ENCODE results near the gene SAMD11. TPM values are rescaled to one million over a fixed set of nuclear protein-coding genes. Genes with fewer than 3 reads are reported as not detected.
A peak's percentile ranks its signal among the peaks of the same experiment; 100 is the strongest.

The SAMD11 gene
- total and polyA plus RNA-seq, 2 of the 13 experiments (the other 11 are each of a cell fraction or from before 2014, with no cell fraction given): 0.11 TPM; not detected in 1

GRCh38 chr1:981955-982558 is 58.3 kb downstream of the SAMD11 start, which contains the start of gene PERM1:
Gene PERM1 (minus strand): TSS chr1:982093. CDS start chr1:981029, 1,064 bp downstream.
- DNase-seq (ENCODE audit: low spot score) (no peak), FAIRE-seq (no peak), ATAC-seq (no peak)
- ChIA-PET CTCF (ENCODE audit: low intra/inter-chr PET ratio, low total read pairs) (no interaction called here), POLR2A (interaction anchor here (1.0 to 1.9 kb wide), 3 partner anchors 15 to 20 kb away, joined by 3 to 4 read pairs (median 3); partner anchors contain the start of genes HES4 and PLEKHN1)
- no peaks in the 10 kb centered on the region for H3K36me3 ChIP-seq (replicated peaks in 1 of 2; ENCODE audit: control insufficient read depth in 1 of 2, insufficient read depth in 2 of 2, low read length in 2 of 2)
- H3K27me3 ChIP-seq (ENCODE audit: control insufficient read depth in 1 of 2, insufficient read depth in 2 of 2, low read length in 2 of 2): peaks cover 22 to 60% of the 10 kb centered on the region in 2 experiments
- H3K9me3 ChIP-seq (ENCODE audit: low read length): no peaks in the 10 kb centered on the region
- WGBS (ENCODE audit: low lambda C conversion rate): 0% methylated on average over 4 of the region's 28 CpGs
- H3K4me1 ChIP-seq (ENCODE audit: insufficient read depth, low read length): peaks cover 45% of the 10 kb centered on the region
- H3K4me3 ChIP-seq (replicated peaks in 1 of 3; ENCODE audit: insufficient read depth in 1 of 3, low read depth in 2 of 3, low read length in 3 of 3): peak within 1 kb of the TSS in 2 of 3 experiments; percentile 3 to 70; a peak in 2 of 6 replicates
- peak within 1 kb of the TSS; percentile 74 for H3K4me2 ChIP-seq (ENCODE audit: low read depth, low read length)
- no peaks in the 10 kb centered on the region for H4K20me1 ChIP-seq (ENCODE audit: insufficient read depth, low read length)
- H2AFZ ChIP-seq (ENCODE audit: low read length): no peak within 1 kb of the TSS
- H3K27ac ChIP-seq (ENCODE audit: extremely low read length, insufficient read depth, low read length): no peak within 1 kb of the TSS
- H3K79me2 ChIP-seq (ENCODE audit: insufficient read depth, low read length): no peaks in the 10 kb centered on the region
- intact Hi-C loops (cut with micrococcal nuclease; ENCODE audit: unreplicated experiment) (no loop called here), in situ Hi-C loops (cut with HindIII; ENCODE audit: extremely low pct_ligation_motif_present, low pct_unique_long_range_greater_than_20kb) (no loop called here)
- BruUV-seq (replicated peaks): no TSS peak
- H3K9ac ChIP-seq (ENCODE audit: insufficient read depth, low read depth, low read length): peak within 1 kb of the TSS; percentile 15; the same call in 1 of the 2 replicates
- TF ChIP-seq NRL (CRISPR knock-in tag; IDR thresholded peaks at IDR 0.05; ENCODE audit: borderline replicate concordance) (peak; percentile 50; the same call in 1 of the 2 replicates), ZNF30 (CRISPR knock-in tag; IDR thresholded peaks at IDR 0.05) (0 out of 2 replicates have a peak, but pooled peaks have one; percentile 36), ZNF468 (CRISPR knock-in tag; IDR thresholded peaks at IDR 0.05) (0 out of 2 replicates have a peak, but pooled peaks have one; percentile 6), SCMH1 (CRISPR knock-in tag; IDR thresholded peaks at IDR 0.05; ENCODE audit: borderline replicate concordance) (no peak), ZNF672 (CRISPR knock-in tag; IDR thresholded peaks at IDR 0.05) (no peak), WIZ (CRISPR knock-in tag; IDR thresholded peaks at IDR 0.05) (no peak), RBM22 (optimal IDR thresholded peaks at IDR 0.05; ENCODE audit: low read length) (no peak), ZNF792 (CRISPR knock-in tag; IDR thresholded peaks at IDR 0.05) (no peak), SRY (CRISPR knock-in tag; IDR thresholded peaks at IDR 0.05) (no peak), BCL6 (CRISPR knock-in tag; IDR thresholded peaks at IDR 0.05) (no peak), NR2F6 (IDR thresholded peaks at IDR 0.05) (no peak), NR2F6 (CRISPR knock-in tag; IDR thresholded peaks at IDR 0.05) (peak; percentile 31; the same call in 1 of the 2 replicates), KAT2B (IDR thresholded peaks at IDR 0.05; ENCODE audit: borderline replicate concordance, low read depth, low read length) (no peak), HNF4A (CRISPR knock-in tag; IDR thresholded peaks at IDR 0.05) (no peak), SKI (IDR thresholded peaks at IDR 0.05; ENCODE audit: partially characterized antibody) (no peak), SNAPC5 (CRISPR knock-in tag; IDR thresholded peaks at IDR 0.05; ENCODE audit: borderline replicate concordance) (no peak), MLLT10 (CRISPR knock-in tag; IDR thresholded peaks at IDR 0.05) (no peak), TAF15 (IDR thresholded peaks at IDR 0.05; ENCODE audit: low read depth, low read length, poor library complexity, severe bottlenecking) (no peak)
- TF ChIP-seq, protein P1, sequence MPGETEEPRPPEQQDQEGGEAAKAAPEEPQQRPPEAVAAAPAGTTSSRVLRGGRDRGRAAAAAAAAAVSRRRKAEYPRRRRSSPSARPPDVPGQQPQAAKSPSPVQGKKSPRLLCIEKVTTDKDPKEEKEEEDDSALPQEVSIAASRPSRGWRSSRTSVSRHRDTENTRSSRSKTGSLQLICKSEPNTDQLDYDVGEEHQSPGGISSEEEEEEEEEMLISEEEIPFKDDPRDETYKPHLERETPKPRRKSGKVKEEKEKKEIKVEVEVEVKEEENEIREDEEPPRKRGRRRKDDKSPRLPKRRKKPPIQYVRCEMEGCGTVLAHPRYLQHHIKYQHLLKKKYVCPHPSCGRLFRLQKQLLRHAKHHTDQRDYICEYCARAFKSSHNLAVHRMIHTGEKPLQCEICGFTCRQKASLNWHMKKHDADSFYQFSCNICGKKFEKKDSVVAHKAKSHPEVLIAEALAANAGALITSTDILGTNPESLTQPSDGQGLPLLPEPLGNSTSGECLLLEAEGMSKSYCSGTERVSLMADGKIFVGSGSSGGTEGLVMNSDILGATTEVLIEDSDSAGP (CRISPR knock-in tag; IDR thresholded peaks at IDR 0.05; ENCODE audit: borderline replicate concordance): no peak
- TF ChIP-seq, protein P2, sequence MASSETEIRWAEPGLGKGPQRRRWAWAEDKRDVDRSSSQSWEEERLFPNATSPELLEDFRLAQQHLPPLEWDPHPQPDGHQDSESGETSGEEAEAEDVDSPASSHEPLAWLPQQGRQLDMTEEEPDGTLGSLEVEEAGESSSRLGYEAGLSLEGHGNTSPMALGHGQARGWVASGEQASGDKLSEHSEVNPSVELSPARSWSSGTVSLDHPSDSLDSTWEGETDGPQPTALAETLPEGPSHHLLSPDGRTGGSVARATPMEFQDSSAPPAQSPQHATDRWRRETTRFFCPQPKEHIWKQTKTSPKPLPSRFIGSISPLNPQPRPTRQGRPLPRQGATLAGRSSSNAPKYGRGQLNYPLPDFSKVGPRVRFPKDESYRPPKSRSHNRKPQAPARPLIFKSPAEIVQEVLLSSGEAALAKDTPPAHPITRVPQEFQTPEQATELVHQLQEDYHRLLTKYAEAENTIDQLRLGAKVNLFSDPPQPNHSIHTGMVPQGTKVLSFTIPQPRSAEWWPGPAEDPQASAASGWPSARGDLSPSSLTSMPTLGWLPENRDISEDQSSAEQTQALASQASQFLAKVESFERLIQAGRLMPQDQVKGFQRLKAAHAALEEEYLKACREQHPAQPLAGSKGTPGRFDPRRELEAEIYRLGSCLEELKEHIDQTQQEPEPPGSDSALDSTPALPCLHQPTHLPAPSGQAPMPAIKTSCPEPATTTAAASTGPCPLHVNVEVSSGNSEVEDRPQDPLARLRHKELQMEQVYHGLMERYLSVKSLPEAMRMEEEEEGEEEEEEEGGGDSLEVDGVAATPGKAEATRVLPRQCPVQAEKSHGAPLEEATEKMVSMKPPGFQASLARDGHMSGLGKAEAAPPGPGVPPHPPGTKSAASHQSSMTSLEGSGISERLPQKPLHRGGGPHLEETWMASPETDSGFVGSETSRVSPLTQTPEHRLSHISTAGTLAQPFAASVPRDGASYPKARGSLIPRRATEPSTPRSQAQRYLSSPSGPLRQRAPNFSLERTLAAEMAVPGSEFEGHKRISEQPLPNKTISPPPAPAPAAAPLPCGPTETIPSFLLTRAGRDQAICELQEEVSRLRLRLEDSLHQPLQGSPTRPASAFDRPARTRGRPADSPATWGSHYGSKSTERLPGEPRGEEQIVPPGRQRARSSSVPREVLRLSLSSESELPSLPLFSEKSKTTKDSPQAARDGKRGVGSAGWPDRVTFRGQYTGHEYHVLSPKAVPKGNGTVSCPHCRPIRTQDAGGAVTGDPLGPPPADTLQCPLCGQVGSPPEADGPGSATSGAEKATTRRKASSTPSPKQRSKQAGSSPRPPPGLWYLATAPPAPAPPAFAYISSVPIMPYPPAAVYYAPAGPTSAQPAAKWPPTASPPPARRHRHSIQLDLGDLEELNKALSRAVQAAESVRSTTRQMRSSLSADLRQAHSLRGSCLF (CRISPR knock-in tag; IDR thresholded peaks at IDR 0.05; ENCODE audit: borderline replicate concordance): no peak

Data from HepG2 (cell line).